Measurements from ENCODE around the gene GLG1. TPM values are rescaled to one million over a fixed set of nuclear protein-coding genes. Genes with fewer than 3 reads are reported as not detected.

Gene GLG1
- total RNA-seq, 1 experiment from 2014 or later: 237 TPM

- H3K9me3 ChIP-seq (ENCODE audit: control insufficient read depth in 1 of 2, insufficient read depth in 1 of 2, low read depth in 1 of 2, low read length in 2 of 2): no peaks in the 10 kb centered on the region
- H4K20me1 ChIP-seq (ENCODE audit: insufficient read depth): no peaks in the 10 kb centered on the region
- no peak overlapping the region for H3K4me2 ChIP-seq (ENCODE audit: low read length)
- ATAC-seq: no peak
- no TSS peak for BruUV-seq (replicated peaks)
- H3K4me1 ChIP-seq (ENCODE audit: control insufficient read depth in 1 of 2, insufficient read depth in 2 of 2, low read length in 2 of 2): peaks cover 35 to 48% of the 10 kb centered on the region in 2 experiments
- DNase-seq (ENCODE audit: low read depth, low spot score): no peak
- no peak overlapping the region for H3K4me3 ChIP-seq (replicated peaks in 1 of 2; ENCODE audit: low read depth in 1 of 2, low read length in 2 of 2)
- TF ChIP-seq EGR1 (IDR thresholded peaks at IDR 0.05; ENCODE audit: low read depth) (no peak), YY1 (IDR thresholded peaks at IDR 0.05; ENCODE audit: extremely low read depth, insufficient replicate concordance, low read depth, low read length) (no peak), EZH2 (IDR thresholded peaks at IDR 0.05) (no peak), MAX (IDR thresholded peaks at IDR 0.05) (no peak), POLR2AphosphoS5 (IDR thresholded peaks at IDR 0.05; ENCODE audit: low read depth, low read length) (no peak), ZFX (IDR thresholded peaks at IDR 0.05) (no peak), JUND (IDR thresholded peaks at IDR 0.05) (no peak), POLR2A (IDR thresholded peaks at IDR 0.05; ENCODE audit: borderline replicate concordance, extremely low read depth, insufficient read depth, insufficient read length) (no peak), RAD21 (IDR thresholded peaks at IDR 0.05; ENCODE audit: low read depth) (no peak), CTCF (IDR thresholded peaks at IDR 0.05 in 2 of 3, conservative IDR thresholded peaks at IDR 0.05 in 1 of 3; ENCODE audit: borderline replicate concordance in 1 of 3, insufficient read depth in 1 of 3, low read depth in 2 of 3, low read length in 2 of 3) (no peak), ZNF274 (IDR thresholded peaks at IDR 0.05; ENCODE audit: low read depth, low read length) (no peak), SIN3A (IDR thresholded peaks at IDR 0.05; ENCODE audit: low read depth) (no peak), SP1 (IDR thresholded peaks at IDR 0.05; ENCODE audit: low read depth) (no peak), CBX3 (IDR thresholded peaks at IDR 0.05; ENCODE audit: low read depth) (no peak), ZBTB33 (IDR thresholded peaks at IDR 0.05; ENCODE audit: extremely low read depth, insufficient replicate concordance, low read length) (no peak), EZH2phosphoT487 (IDR thresholded peaks at IDR 0.05; ENCODE audit: borderline replicate concordance) (no peak), CEBPB (IDR thresholded peaks at IDR 0.05; ENCODE audit: low read depth) (no peak), REST (IDR thresholded peaks at IDR 0.05; ENCODE audit: low read depth) (no peak), TCF7L2 (IDR thresholded peaks at IDR 0.05; ENCODE audit: borderline replicate concordance, extremely low read depth, insufficient read depth, insufficient read length) (no peak)
- H3K79me2 ChIP-seq (ENCODE audit: insufficient read depth, low read length): 0 out of 2 replicates have a peak, but pooled peaks cover 5% of the 10 kb centered on the region
- intact Hi-C loops (cut with micrococcal nuclease): no loop called here
- POLR2A ChIA-PET: no interaction called here
- H2AFZ ChIP-seq (ENCODE audit: low read depth, low read length, poor library complexity, severe bottlenecking): no peak overlapping the region
- peaks cover 7 to 19% of the 10 kb centered on the region in 2 experiments; a peak in 3 of 4 replicates for H3K36me3 ChIP-seq (ENCODE audit: control insufficient read depth in 1 of 2, insufficient read depth in 2 of 2, low read length in 2 of 2)
- RAD21 ChIA-PET (ENCODE audit: low non-redundant PET in 1 of 2, low total read pairs in 2 of 2, uncharacterized antibody in 2 of 2, unreplicated experiment in 2 of 2): no interaction called here
- no peak overlapping the region for H3K27ac ChIP-seq (ENCODE audit: low read depth, low read length)
- no peaks in the 10 kb centered on the region for H3K27me3 ChIP-seq (ENCODE audit: insufficient read depth, low read length)
- H3K9ac ChIP-seq (ENCODE audit: low read length): no peak overlapping the region
- no peaks in the 10 kb centered on the region for H3K9me2 ChIP-seq (ENCODE audit: insufficient read depth)
- CTCF ChIA-PET: no interaction called here
Measured at GRCh38 chr16:74447578-74447977, 159.3 kb downstream of the GLG1 start.
